Stimulated activated CD4-positive, alpha-beta T cell treated with anti-CD3 and anti-CD28 coated beads, TNF-alpha, amount 100 ng/mL, for 48 hours (primary cell): ENCODE data around the gene IMMP2L.
"Not testable (repeated sequence)": the region's sequence is repeated elsewhere in the genome, so short reads cannot be mapped to it uniquely, and the experiment has no call there.

Source experiments
- DNase-seq, 3 donors: peaks; one replicate each; pipeline ENCODE4 v3.0.0-alpha.2; 2020; ENCODE audit warnings: low read depth in 3 of 3

IMMP2L gene

DNA sequence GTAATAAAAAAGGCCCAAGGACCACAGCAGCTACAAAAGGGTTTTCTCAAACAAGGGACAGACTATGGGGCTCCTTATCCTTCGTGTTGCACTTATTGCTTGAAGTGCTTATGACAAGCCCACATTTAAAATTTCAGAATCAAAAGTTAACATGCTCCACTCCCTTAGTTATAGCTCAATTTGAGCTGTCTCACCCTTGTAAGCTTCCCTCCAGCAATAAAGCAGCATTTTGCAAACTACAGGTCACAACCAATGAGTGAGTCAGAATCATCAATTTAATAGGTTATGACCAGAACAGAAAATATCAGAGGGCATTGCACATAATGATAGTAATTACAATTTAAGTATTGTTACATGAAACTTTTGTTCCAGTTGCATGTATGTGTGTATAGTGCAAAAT, 53.0 kb downstream of the IMMP2L start:
- no peak for DNase-seq

DNA sequence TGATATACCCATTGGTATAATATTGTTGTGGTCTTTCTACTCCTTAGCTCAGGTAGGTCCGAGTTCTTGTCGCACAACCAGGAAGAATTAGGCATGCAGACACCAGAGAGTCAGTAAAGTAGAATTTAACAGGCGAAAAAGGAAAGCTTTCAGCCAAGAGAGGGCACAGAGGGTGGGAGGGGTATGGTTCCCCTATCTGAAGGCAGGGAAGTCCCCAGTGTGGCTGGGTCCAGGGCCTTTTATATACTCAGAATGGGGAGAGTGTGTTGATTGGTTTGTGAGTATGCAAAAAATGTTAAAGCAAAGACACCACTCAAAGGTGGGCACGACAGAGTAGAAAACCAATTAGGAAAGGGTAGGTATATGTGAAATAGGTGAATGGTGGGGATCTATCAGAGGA, 53.9 kb downstream of the IMMP2L start:
- no peak for DNase-seq

DNA sequence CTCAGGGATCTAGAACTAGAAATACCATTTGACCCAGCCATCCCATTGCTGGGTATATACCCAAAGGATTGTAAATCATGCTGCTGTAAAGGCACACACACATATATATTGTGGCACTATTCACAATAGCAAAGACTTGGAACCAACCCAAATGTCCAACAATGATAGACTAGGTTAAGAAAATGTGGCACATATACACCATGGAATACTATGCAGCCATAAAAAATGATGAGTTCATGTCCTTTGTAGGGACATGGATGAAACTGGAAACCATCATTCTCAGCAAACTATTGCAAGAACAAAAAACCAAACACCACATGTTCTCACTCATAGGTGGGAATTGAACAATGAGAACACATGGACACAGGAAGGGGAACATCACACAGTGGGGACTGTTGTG, 56.9 kb downstream of the IMMP2L start:
- DNase-seq = not testable (repeated sequence)

DNA sequence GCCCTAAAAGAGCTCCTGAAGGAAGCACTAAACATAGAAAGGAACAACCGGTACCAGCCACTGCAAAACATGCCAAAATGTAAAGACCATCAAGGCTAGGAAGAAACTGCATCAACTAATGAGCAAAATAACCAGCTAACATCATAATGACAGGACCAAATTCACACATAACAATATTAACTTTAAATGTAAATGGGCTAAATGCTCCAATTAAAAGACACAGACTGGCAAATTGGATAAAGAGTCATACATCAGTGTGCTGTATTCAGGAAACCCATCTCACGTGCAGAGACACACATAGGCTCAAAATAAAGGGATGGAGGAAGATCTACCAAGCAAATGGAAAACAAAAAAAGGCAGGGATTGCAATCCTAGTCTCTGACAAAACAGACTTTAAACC, 60.5 kb downstream of the IMMP2L start:
- DNase-seq = not testable (repeated sequence)

DNA sequence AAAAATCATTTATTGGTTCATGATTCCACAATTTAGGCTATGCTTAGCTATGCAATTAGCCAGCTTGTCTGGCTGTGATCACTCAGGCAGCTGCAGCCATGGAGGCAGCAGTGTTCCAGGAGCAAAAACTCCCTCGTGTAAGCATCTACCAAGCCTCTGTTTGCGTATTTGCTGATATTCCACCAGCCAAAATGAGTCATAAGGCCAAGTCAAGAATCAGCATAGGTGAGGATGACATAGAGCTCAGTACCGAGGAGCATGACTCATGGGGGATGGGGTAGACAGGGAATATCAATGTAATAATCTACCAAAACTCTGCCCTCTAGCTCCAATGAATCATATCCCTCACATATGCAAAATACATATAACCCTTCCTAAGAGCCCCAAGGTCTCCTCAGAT, 63.3 kb downstream of the IMMP2L start:
- DNase-seq = no peak

DNA sequence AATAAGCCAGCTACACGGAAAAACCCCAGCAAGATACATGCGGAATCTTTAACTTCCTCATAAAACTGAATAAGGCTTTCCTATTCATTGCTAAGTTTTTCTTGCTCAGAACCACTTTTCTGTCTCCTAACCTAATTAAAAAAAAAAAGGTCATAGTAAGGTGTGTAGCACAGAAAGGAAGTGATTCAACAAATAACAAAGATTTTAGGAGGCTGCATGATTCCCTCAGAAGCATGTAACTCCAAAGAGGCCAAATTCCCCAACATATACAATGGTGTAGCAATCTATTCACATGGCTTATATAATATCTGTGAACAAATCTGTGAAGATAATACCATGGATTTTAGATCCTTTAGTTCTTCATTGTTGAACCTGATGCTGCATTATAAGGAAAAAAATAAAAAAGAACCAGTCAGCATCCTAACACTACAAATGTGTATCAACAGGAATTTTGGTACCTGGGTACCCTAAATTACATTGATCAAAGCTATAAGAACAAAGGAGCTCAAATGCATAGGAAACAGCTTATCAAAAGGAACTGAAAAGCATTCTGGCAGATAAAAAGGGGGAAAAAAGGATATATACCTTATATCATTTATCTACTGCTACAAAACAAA, 63.8 kb downstream of the IMMP2L start:
- DNase-seq = no peak

DNA sequence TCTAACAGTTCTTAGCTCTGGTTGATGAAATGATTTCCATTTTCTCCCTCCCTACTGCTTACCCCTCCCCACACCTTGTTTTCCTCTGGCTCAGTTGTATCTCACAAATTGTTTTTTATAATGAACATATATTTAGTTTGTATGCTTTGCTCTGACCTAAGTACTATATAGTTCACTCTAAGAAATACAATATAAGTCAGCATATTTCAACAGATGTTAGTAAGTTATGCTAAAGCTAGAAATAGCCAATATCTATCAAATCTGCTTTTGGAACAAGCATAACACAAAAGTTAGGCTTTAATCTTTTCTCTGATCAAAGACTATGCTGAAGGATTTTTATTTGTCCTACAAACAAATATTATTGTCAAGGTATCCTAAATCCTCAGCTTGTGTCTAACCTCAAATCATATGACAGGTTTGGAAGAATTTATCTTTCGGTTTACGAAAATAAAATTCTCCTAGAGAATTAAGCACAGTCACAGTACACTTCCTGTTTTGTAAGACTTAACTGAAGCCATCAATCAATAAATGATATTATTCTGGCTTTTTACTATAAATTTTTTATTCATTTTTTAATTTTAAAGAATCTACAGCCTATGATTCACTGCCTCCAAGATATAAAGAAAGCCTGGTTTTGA, 67.0 kb downstream of the IMMP2L start:
- no peak for DNase-seq

DNA sequence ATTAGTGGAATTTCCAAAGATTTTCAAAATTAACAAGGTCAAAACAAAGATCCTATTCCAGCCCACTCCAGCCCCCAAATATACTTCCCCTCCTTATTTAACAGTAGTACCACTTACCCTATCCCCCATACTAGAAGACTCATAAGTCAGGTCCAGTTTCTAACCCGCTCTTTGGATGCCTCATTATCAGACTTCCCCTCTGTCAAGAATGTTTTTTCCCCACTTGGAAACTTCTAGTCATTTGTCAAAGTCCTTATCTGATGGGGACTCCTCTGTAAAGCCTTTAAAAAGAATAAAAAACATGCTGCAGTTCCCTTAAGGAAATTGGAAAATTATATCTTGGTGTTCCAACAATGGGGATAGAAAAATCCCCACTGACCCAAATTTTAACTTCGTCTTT, 70.1 kb downstream of the IMMP2L start:
- DNase-seq = no peak

DNA sequence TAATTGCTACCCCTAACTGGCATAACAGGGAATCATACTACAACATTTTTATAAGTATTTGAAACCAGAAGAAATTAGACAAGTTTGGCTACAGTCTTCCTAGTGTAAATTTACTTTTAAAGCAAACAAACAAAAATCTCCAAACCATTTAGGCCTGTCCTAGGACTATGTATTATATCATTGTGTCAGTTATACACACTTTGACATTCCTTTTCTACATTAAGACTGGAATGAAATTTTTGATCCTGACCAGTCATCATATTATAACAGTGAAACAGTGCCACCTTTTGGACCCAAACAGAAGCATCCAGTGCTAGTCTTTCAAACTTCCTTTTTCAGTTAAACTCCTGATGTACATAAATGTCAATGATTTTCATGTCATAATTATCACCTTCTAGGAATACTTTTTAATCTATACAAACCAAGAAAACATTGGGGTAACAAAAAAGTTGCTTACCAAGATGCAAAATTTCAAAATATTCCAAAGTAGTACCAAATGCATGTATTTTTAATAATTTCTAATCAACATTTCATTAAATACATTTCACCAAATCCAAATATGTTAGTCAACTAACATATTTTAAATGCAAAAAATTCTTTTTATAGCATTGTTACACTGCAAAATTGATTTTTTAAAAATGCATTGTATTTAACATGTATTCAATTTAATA, 75.7 kb downstream of the IMMP2L start:
- DNase-seq = no peak

DNA sequence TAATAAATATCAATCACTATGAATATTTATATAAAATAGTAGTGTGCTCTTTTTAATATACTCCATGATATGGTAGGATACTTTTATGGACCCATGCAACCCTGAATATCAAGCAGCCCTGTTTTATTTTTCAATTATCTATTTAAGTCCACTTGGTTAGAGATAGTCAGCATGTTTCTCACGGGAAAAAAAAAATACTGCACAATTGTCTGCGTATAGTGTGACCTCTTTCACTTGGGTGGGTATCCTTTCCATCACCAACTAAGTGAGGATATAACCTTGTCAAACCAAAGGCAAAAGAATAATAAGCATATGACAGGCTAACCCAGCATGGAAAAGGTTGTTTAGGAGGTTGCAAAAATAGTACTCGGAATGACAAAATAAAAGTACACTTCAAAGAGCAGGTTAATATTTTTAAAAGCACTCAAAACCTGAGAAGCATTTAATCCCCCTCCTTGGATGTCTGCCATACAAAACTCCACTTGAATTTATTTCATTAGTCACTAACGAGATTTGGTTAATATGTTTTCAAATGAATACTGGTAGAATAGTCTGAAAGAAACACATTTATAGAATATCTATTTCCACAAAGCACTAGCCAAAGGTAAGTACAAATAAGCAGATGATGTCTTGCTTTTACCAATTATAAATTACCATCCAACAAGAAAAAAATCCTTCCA, 76.5 kb downstream of the IMMP2L start:
- DNase-seq = no peak

DNA sequence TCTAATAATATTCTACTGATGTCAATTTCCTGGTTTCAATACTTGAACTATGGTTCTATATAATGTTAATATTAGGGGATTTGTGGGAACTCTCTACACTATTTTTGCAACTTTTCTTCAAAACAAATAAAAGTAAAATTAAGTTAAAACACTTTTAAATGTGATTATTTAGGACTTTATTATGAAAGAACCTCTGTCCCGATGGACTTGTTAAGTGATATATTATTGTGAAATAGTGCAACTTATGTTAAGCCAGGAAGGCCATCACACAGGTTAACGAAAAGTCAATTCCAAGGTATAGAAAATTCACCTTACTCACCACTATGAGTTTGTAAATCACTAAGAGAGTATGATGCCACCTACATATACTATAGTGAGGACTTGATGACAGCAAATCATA, 79.2 kb downstream of the IMMP2L start:
- no peak for DNase-seq

DNA sequence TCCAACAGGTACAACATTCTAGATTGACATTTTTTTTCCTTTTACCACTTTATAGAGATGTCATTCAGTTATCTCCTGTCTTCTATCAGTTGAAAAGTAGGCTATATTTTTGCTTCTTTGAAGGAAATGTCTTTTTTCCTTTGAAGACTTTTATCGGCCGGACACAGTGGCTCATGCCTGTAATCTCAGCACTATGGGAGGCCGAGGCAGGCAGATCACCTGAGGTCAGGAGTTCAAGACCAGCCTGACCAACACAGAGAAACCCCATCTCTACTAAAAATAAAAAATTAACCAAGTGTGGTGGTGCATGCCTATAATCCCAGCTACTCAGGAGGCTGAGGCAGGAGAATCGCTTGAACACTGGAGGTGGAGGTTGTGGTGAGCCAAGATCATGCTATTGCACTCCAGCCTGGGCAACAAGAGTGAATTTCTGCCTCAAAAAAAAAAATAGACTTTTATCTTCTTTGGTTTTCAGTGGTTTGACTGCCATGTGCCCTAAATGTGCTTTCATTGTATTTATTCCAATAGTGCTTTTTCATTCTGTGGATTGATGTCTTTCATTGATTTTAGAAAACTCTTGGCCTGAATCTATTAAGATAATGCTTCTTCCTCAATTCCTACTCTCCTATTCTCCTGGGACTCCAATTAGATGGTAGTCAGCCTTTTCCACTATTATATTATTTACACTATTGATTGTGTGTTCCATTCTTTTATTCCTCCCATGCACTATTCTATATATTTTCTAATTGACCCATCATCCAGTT, 84.6 kb downstream of the IMMP2L start:
- no peak for DNase-seq

DNA sequence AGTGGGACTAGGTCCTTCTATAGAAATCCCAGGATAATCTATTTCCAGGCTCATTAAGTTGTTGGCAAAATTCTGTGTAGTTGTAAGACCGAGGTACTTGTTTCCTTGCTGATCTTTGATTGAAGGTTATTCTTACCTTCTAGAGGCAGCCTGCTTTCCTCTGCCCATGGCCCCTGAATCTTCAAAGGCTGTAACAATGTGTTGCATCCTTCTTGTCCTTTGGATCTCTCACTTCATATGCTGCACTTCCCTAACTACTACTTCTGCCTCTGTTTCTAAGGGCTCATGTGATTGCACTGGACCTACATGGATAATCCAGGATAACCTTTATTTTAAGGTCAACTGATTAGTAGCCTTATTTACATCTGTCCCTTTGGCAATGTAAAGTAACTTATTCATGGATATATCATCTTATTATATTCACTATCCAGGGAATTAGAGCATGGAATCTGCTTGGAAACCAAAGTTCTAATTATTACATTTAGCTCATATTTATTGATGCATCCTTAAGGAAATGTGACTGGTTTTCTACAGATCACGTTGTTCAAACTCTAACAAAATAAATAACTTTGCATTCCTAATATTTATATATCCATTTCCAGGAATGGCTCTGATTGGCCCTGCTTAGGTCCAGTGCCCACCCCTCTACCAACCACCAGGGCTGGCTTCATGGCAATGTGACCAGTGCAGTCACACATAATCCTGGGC, 85.6 kb downstream of the IMMP2L start:
- DNase-seq = no peak

DNA sequence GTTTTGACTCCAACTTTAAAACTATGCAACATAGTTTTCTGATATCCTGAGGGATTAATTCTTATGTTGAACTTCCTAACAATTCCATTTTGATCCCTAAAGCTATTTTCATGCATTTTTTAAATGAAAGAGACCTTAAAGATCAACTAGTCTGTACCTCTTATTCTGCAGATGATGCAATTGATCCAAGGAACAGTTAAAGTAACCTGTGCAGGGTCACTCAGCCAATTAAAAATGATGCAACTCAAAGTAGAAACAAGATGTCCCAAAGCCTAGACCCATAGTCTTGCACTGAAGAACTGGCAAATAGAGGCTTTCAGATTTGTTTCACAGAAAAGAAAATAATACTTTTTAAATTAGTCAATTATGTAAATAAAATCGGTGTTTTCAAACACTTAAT, 86.3 kb downstream of the IMMP2L start:
- DNase-seq = no peak

DNA sequence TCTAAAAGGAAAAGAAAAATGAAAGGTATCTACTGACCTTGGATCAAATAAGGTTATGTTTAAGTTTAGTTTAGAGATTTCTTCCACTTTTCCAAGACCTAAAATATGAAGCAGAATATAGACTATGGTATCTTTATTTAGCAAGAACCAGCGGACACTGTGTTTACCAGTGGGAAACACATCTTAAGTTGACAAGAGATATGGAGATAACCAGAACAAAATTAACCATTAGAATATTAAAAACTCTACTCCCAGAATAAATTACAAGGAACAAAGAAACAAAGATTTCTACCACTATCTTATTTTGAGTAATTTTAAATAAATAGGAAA, 86.9 kb downstream of the IMMP2L start:
- DNase-seq = no peak

DNA sequence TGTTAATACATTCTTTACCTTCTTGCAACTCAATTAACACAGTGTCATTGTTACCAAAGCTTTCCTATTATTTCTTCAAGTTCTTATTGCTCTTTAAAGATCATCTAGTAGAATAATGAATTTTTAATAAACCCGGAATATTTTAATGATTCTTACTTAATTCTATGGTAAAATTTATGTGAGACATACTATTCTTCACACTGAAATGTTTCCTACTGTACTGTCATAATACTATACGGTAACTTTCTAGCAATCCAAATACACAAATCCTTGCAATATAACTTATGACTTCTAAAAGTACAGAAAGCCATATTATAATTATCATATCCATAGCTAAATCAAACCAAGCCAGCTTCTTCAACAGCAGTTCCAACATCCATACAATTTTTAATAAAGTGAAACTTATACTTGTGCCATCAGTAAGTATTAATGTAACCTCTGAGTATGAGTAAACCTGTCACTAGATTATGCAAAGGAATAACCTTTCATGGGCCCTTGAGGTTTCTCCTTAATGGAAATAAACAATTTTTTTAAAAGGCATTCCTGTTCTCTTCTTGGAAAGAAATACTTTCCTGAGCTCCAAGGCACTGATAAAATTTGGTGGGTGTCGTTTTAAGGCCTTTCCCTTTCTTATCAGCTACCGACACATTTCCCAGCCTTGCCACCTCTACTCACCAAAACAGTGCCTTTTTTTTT, 87.4 kb downstream of the IMMP2L start:
- no peak for DNase-seq

DNA sequence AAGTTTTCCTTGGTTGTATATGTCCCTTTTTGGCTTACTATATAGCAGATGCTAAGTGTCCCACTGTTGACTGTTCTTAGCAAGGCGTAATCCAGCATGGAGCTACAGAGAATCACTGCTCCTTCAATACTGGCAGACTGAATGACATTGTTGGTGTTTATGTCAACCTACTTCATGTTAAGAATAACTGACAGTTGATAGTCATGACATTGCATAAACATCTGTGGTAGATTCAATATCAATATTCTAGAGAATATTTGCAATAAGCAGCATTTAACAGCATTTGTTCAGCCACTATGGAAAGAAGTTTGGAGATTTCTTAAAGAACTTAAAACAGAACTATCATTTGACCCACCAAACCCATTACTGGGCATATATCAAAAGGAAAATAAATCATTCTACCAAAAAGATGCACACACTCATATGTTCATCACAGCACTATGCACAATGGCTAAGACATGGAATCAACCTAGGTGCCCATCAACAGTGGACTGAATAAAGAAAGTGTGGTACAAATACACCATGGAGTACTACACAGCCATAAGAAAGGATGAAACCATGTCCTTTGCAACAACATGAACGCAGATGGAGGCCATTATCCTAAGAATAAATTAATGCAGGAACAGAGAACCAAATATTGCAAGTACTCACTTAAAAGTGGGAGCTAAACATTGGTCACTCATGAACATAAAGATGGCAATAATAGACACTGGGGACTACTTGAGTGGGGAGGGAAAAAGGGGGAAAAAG, 88.7 kb downstream of the IMMP2L start:
- DNase-seq = no peak

DNA sequence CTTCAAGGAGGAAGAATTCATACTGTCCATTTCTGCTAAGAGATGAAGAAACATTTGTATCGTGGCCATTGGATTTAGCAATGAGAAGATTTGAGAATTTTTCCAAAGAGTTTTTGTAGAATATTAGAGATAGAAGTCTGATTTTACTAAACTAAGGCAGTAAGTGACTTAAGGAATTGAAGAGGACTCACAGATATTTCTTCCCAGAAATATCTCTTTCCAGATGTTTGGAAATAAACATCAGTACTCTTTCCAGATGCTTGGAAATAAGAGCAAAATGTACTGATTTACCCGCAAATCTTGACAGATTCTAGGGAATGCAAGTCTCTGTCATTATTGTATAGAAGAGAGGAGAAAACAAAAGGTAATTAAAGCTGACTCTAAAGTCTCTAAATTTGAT, 91.3 kb downstream of the IMMP2L start:
- DNase-seq = no peak

DNA sequence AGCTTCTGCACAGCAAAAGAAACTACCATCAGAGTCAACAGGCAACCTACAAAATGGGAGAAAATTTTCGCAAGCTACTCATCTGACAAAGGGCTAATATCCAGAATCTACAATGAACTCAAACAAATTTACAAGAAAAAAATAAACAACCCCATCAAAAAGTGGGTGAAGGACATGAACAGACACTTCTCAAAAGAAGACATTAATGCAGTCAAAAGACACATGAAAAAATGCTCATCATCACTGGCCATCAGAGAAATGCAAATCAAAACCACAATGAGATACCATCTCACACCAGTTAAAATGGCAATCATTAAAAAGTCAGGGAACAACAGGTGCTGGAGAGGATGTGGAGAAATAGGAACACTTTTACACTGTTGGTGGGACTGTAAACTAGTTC, 92.4 kb downstream of the IMMP2L start:
- not testable (repeated sequence) for DNase-seq

DNA sequence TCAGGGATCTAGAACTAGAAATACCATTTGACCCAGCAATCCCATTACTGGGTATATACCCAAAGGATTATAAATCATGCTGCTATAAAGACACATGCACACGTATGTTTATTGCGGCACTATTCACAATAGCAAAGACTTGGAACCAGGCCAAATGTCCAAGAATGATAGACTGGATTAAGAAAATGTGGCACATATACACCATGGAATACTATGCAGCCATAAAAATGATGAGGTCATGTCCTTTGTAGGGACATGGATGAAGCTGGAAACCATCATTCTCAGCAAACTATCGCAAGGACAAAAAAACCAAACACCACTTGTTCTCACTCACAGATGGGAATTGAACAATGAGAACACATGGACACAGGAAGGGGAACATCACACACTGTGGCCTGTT, 96.5 kb downstream of the IMMP2L start:
- DNase-seq = not testable (repeated sequence)
